ENCODE results near the gene TPH2. TPM values are rescaled to one million over a fixed set of nuclear protein-coding genes. Genes with fewer than 3 reads are reported as not detected.

Gene TPH2
- total and polyA plus RNA-seq, 10 donors = 0.06 to 7.2 (median 1.5) TPM; not detected in 4

GRCh38 chr12:72074065-72074464 lies 135.4 kb downstream of the TPH2 start:
- intact Hi-C loops (cut with DNase I; ENCODE audit: low total_unique reads) = no loop called here
- no peak for DNase-seq
- Histone ChIP-seq H3K27me3 (replicated peaks in 1 of 7) (no peaks in the 10 kb centered on the region), H3K9me3 (peaks cover 0 to 36% (median 22%) of the 10 kb centered on the region in 8 donors), H3K36me3 (no peaks in the 10 kb centered on the region), H3K27ac (peak overlapping the region in 3 of 8 donors; percentile 6 to 26 (median 20)), H3K4me1 (no peaks in the 10 kb centered on the region), H3K4me3 (no peak overlapping the region)
- WGBS, 5 donors = 58 to 76% (median 72%) methylated on average over 1 of the region's 1 CpG
- TF ChIP-seq CTCF (IDR thresholded peaks at IDR 0.05 in 8 of 11, conservative IDR thresholded peaks at IDR 0.05 in 3 of 11) (no peak), POLR2A (IDR thresholded peaks at IDR 0.05) (no peak), POLR2AphosphoS5 (IDR thresholded peaks at IDR 0.05) (no peak)

- H3K9me3 ChIP-seq = peaks cover 0 to 27% (median 20%) of the 10 kb centered on the region in 8 donors
- H3K36me3 ChIP-seq = no peaks in the 10 kb centered on the region
- intact Hi-C loops (cut with DNase I; ENCODE audit: low total_unique reads) = no loop called here
- no peaks in the 10 kb centered on the region for H3K4me1 ChIP-seq
- no peaks in the 10 kb centered on the region for H3K27me3 ChIP-seq (replicated peaks in 1 of 7)
- no peak overlapping the region for H3K4me3 ChIP-seq
- TF ChIP-seq POLR2AphosphoS5 (IDR thresholded peaks at IDR 0.05) (peak in 1 of 3 donors; percentile 31), CTCF (IDR thresholded peaks at IDR 0.05 in 8 of 11, conservative IDR thresholded peaks at IDR 0.05 in 3 of 11) (no peak), POLR2A (IDR thresholded peaks at IDR 0.05) (no peak)
- peak overlapping the region in 3 of 8 donors; percentile 6 to 32 (median 20) for H3K27ac ChIP-seq
- DNase-seq = no peak
- WGBS, 5 donors = 34 to 51% (median 49%) methylated on average over 3 of the region's 3 CpGs
These were observed 136.3 kb downstream of the TPH2 start for GRCh38 chr12:72074956-72075355.

GRCh38 chr12:72075401-72075800 lies 136.8 kb downstream of the TPH2 start:
- intact Hi-C loops (cut with DNase I; ENCODE audit: low total_unique reads) = no loop called here
- Histone ChIP-seq H3K4me1 (no peaks in the 10 kb centered on the region), H3K27me3 (replicated peaks in 1 of 7) (no peaks in the 10 kb centered on the region), H3K36me3 (no peaks in the 10 kb centered on the region), H3K4me3 (no peak overlapping the region), H3K9me3 (peaks cover 0 to 23% (median 17%) of the 10 kb centered on the region in 8 donors), H3K27ac (peak overlapping the region in 4 of 8 donors; percentile 20 to 32 (median 30))
- TF ChIP-seq CTCF (IDR thresholded peaks at IDR 0.05 in 8 of 11, conservative IDR thresholded peaks at IDR 0.05 in 3 of 11) (no peak), POLR2A (IDR thresholded peaks at IDR 0.05) (no peak), POLR2AphosphoS5 (IDR thresholded peaks at IDR 0.05) (no peak)
- 54 to 67% (median 59%) methylated on average over 3 of the region's 3 CpGs for WGBS, 5 donors
- no peak for DNase-seq

GRCh38 chr12:72075891-72076557 lies 137.4 kb downstream of the TPH2 start:
- Histone ChIP-seq H3K9me3 (peaks cover 0 to 16% (median 11%) of the 10 kb centered on the region in 8 donors), H3K4me1 (no peaks in the 10 kb centered on the region), H3K27ac (peak overlapping the region in 4 of 8 donors; percentile 20 to 51 (median 30)), H3K36me3 (no peaks in the 10 kb centered on the region), H3K27me3 (replicated peaks in 1 of 7) (no peaks in the 10 kb centered on the region), H3K4me3 (no peak overlapping the region)
- TF ChIP-seq POLR2AphosphoS5 (IDR thresholded peaks at IDR 0.05) (no peak), POLR2A (IDR thresholded peaks at IDR 0.05) (no peak), CTCF (IDR thresholded peaks at IDR 0.05 in 8 of 11, conservative IDR thresholded peaks at IDR 0.05 in 3 of 11) (no peak)
- DNase-seq = no peak
- intact Hi-C loops (cut with DNase I; ENCODE audit: low total_unique reads) = no loop called here
- 83 to 91% (median 90%) methylated on average over 9 of the region's 9 CpGs for WGBS, 5 donors
